ENCODE results near the gene ANKMY2.

The ANKMY2 gene

GRCh38 chr7:16587790-16588189, 57.8 kb downstream of the ANKMY2 start:
- no peak for TF ChIP-seq TAF1 (IDR thresholded peaks at IDR 0.05; ENCODE audit: borderline replicate concordance, low read depth, low read length)
- no peak for TF ChIP-seq POLR2AphosphoS5 (IDR thresholded peaks at IDR 0.05; ENCODE audit: low read depth, low read length)
- TF ChIP-seq POLR2A (IDR thresholded peaks at IDR 0.05; ENCODE audit: low read depth, low read length) = no peak
- no peak for DNase-seq (ENCODE audit: insufficient read length)
- no peak for FAIRE-seq

DNA sequence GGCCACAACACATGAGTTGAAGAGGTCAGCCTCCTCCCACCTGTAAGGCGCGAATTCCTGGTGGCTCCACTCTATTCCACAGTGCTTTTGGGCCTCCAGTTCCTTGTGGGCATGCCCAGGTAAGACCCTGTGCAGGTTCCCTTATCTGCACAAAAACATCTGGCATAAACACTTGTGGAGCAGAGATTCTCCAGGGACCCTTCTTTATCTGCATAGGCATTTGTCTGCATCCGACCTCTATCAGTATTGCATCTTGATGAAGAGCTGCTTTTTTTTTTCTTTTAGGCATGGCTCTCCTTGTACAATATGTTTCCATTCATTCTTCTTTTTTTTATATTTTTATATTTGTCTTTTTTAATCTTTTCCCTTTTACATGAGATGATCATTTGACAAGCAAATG, 58.4 kb downstream of the ANKMY2 start:
- DNase-seq (ENCODE audit: insufficient read length) (no peak), FAIRE-seq (no peak)
- TF ChIP-seq POLR2AphosphoS5 (IDR thresholded peaks at IDR 0.05; ENCODE audit: low read depth, low read length) = no peak
- no peak for TF ChIP-seq POLR2A (IDR thresholded peaks at IDR 0.05; ENCODE audit: low read depth, low read length)
- TF ChIP-seq TAF1 (IDR thresholded peaks at IDR 0.05; ENCODE audit: borderline replicate concordance, low read depth, low read length) = no peak

DNA sequence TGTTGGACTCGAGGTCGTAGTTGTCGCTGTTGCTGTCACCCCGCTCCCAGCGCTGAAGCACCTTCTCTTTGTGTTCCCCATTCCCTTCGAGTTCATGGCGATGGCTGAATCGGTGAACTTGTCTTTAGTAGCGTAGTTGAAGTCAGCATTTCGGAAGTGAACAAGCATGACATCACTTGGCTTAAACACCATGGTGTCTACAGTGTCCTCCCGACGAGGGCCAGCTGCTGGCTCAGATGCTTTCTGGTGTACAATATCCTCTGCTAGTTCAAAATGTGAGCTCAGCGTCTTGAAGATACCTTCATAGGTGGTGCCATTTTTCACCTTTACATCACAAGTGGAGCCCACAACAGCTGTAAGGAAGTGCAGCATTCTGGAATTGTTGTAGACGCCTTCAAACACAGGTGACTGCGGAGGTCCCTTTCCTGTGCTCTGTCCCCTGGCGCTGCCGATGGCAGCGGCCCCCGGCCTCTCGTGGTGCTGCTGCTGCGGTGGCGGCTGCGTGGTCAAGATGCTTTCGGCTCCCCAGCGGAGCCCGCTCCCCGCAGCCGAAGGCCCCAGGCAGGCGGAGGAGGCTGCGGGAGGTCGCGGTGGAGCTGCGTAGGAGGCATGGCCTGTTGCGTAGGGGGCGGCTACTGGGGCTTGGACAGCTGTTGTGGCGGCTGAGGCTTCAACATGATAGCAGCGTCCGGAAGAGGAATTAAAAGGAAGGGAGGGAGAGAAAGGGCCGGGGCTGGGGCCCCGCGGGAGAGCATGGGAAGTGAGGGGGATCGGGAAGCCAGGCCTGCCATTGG, 59.3 kb downstream of the ANKMY2 start:
- FAIRE-seq (no peak), DNase-seq (ENCODE audit: insufficient read length) (no peak)
- no peak for TF ChIP-seq TAF1 (IDR thresholded peaks at IDR 0.05; ENCODE audit: borderline replicate concordance, low read depth, low read length)
- no peak for TF ChIP-seq POLR2A (IDR thresholded peaks at IDR 0.05; ENCODE audit: low read depth, low read length)
- TF ChIP-seq POLR2AphosphoS5 (IDR thresholded peaks at IDR 0.05; ENCODE audit: low read depth, low read length) = no peak

DNA sequence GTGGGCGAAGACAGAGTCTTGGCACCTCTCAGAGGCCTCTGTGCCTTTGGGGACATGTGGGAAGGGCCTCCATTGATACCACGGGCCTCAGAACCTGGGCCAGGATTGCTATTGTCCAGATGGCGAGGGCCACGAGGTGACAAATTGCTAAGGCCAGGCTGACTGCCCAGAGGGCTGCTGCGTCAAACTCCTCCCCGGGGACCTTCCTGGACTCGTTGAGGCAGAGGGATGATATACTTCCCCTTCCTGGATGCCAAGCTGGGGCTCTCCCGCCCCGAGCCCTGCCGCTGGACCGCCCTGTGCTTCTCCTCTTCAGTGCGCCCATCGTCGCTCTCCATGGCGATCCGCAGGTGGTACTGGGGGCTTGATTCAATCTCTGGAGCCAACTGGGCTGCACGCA, 60.0 kb downstream of the ANKMY2 start:
- FAIRE-seq (no peak), DNase-seq (ENCODE audit: insufficient read length) (no peak)
- TF ChIP-seq POLR2AphosphoS5 (IDR thresholded peaks at IDR 0.05; ENCODE audit: low read depth, low read length) = no peak
- TF ChIP-seq TAF1 (IDR thresholded peaks at IDR 0.05; ENCODE audit: borderline replicate concordance, low read depth, low read length) = no peak
- TF ChIP-seq POLR2A (IDR thresholded peaks at IDR 0.05; ENCODE audit: low read depth, low read length) = no peak

- TF ChIP-seq TAF1 (IDR thresholded peaks at IDR 0.05; ENCODE audit: borderline replicate concordance, low read depth, low read length) (no peak), POLR2A (IDR thresholded peaks at IDR 0.05; ENCODE audit: low read depth, low read length) (no peak), POLR2AphosphoS5 (IDR thresholded peaks at IDR 0.05; ENCODE audit: low read depth, low read length) (no peak)
- no peak for DNase-seq (ENCODE audit: insufficient read length)
- no peak for FAIRE-seq
These were observed 61.7 kb downstream of the ANKMY2 start for GRCh38 chr7:16583834-16584233.

DNA sequence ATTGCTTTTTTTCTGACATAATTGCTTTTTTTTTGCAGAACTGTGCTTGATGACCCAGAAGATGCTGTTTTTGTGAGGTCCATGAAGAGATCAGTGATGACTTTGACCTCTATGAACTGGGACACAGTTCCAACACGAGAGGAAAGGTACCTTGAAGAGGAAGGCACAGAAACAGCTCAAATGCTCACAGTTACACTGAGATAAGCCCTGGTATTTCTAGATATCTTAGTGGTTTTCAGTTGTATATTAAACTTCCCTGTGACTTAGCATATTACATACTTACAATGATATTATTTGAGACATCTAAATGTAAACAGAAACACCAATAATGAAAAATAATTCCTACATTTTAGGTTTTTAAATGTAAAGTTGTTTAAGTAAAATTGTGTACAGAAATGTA, 64.3 kb downstream of the ANKMY2 start:
- TF ChIP-seq POLR2A (IDR thresholded peaks at IDR 0.05; ENCODE audit: low read depth, low read length) (no peak), POLR2AphosphoS5 (IDR thresholded peaks at IDR 0.05; ENCODE audit: low read depth, low read length) (no peak), TAF1 (IDR thresholded peaks at IDR 0.05; ENCODE audit: borderline replicate concordance, low read depth, low read length) (no peak)
- FAIRE-seq (no peak), DNase-seq (ENCODE audit: insufficient read length) (no peak)

DNA sequence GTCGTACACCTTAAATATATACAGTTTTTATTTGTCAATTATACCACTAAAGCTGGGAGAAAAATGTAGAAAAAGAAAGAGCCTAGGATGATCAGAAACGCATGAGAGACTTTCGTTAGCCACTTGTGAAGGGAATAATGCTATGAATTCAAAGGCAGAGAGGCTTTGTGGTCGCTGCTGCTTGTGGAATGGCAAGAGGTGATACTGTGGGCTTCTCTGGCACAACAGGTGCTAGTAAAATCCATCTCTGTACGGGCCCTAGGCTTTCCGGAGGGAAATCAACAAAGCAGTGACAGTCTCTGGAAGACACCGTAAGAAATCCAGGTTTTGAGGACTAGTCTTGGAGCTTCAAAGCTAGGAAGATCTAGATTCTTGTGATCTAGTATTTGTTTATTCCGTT, 66.3 kb downstream of the ANKMY2 start:
- TF ChIP-seq POLR2A (IDR thresholded peaks at IDR 0.05; ENCODE audit: low read depth, low read length) (no peak), TAF1 (IDR thresholded peaks at IDR 0.05; ENCODE audit: borderline replicate concordance, low read depth, low read length) (no peak)
- DNase-seq (ENCODE audit: insufficient read length) (no peak), FAIRE-seq (no peak)

DNA sequence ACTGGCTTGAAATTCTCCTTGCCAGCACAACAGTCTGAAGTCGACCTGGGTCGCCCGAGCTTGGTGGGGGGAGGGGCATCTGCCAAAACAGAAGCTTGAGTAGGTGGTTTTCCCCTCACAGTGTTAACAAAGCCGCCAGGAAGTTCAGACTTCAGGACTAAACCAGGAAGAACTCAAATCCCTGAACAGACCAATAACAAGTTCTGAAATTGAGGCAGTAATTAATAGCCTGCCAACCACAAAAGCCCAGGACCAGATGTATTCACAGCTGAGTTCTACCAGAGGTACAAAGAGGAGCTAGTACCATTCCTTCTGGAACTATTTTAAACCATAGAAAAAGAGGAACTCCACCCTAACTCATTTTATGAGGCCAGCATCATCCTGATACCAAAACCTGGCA, 73.6 kb downstream of the ANKMY2 start:
- TF ChIP-seq POLR2A (IDR thresholded peaks at IDR 0.05; ENCODE audit: low read depth, low read length) (no peak), POLR2AphosphoS5 (IDR thresholded peaks at IDR 0.05; ENCODE audit: low read depth, low read length) (no peak), TAF1 (IDR thresholded peaks at IDR 0.05; ENCODE audit: borderline replicate concordance, low read depth, low read length) (no peak)
- DNase-seq (ENCODE audit: insufficient read length) (no peak), FAIRE-seq (no peak)

- FAIRE-seq = peak; percentile 77
- no peak for DNase-seq (ENCODE audit: insufficient read length)
- no peak for TF ChIP-seq POLR2A (IDR thresholded peaks at IDR 0.05; ENCODE audit: low read depth, low read length)
- no peak for TF ChIP-seq TAF1 (IDR thresholded peaks at IDR 0.05; ENCODE audit: borderline replicate concordance, low read depth, low read length)
- no peak for TF ChIP-seq POLR2AphosphoS5 (IDR thresholded peaks at IDR 0.05; ENCODE audit: low read depth, low read length)
These were observed 80.6 kb downstream of the ANKMY2 start for GRCh38 chr7:16564909-16565426.

GRCh38 chr7:16564023-16564380, 81.6 kb downstream of the ANKMY2 start:
- TF ChIP-seq POLR2AphosphoS5 (IDR thresholded peaks at IDR 0.05; ENCODE audit: low read depth, low read length) (no peak), TAF1 (IDR thresholded peaks at IDR 0.05; ENCODE audit: borderline replicate concordance, low read depth, low read length) (no peak), POLR2A (IDR thresholded peaks at IDR 0.05; ENCODE audit: low read depth, low read length) (no peak)
- DNase-seq (ENCODE audit: insufficient read length) (no peak), FAIRE-seq (no peak)

DNA sequence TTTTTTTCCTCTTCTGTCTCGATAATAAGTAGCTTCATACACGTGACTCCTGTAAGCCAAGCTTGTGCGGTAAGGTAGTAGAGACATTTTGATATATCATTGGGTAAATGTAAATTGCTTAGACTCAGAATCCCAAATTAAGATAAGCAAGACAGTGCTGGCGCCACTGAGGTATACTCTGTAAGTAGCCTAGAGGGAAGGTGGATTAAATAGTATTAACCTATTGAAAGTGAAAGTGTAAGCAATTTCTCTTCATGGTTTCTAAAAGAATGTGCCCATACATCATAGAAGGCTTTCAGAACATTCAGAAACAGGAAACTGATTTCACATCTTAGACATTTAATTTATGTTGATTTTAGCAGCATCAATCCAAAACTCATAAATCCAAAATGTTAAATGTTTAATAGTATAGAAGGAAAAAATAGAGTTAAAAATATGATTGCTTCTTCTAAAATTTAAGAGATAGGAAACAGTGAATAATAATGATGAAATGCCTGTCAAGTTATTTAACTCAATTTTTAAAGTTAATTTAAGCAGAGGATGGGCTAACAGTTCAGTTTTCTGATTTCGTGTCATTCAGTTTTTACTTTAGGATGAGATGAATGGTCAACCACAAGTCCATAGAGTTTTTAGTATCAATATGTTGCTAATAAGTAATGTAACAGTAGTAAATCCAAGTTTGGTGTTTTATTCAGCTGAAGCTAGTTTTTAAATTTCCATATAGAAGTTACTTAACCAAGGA, 82.1 kb downstream of the ANKMY2 start:
- FAIRE-seq = no peak
- no peak for DNase-seq (ENCODE audit: insufficient read length)
- TF ChIP-seq POLR2AphosphoS5 (IDR thresholded peaks at IDR 0.05; ENCODE audit: low read depth, low read length) = no peak
- TF ChIP-seq POLR2A (IDR thresholded peaks at IDR 0.05; ENCODE audit: low read depth, low read length) = no peak
- no peak for TF ChIP-seq TAF1 (IDR thresholded peaks at IDR 0.05; ENCODE audit: borderline replicate concordance, low read depth, low read length)
